WTC11 (cell line): ENCODE results near the gene DNM3. TPM values are rescaled to one million over a fixed set of nuclear protein-coding genes. Genes with fewer than 3 reads are reported as not detected.

Experiments
- ATAC-seq: fragments of 200-7000 bp; cut with Tn5 transposase; 2 replicates; pipeline ENCODE4 v1.10.0; 2021; ENCODE audit warnings: mild to moderate bottlenecking, moderate library complexity
- CTCF ChIA-PET: fragments of 300-600 bp; sonication (Branson Sonifier 250); formaldehyde crosslinking; loops from one replicate; lab custom pipeline; 2021; ENCODE audit warnings: antibody characterized with exemption; lab: Charles Lee
- POLR2A ChIA-PET: fragments of 350-600 bp; sonication (Branson Sonifier 250); formaldehyde crosslinking; loops from one replicate; lab custom pipeline; 2021; ENCODE audit warnings: antibody characterized with exemption; lab: Charles Lee
- DNase-seq: peaks from one replicate; pipeline ENCODE4 v3.0.0; 2021; ENCODE audit warnings: low spot score
- H3K27ac Mint-ChIP-seq: 2 replicates; pipeline ENCODE4 v1.8.0; 2021; ENCODE audit warnings: mixed read lengths
- H3K27me3 Mint-ChIP-seq: 2 replicates; pipeline ENCODE4 v1.8.0; 2021; ENCODE audit warnings: low read depth, mild to moderate bottlenecking, moderate library complexity, mixed read lengths
- H3K36me3 Mint-ChIP-seq: 2 replicates; pipeline ENCODE4 v1.8.0; 2021; ENCODE audit warnings: mixed read lengths
- H3K4me1 Mint-ChIP-seq: 2 replicates; pipeline ENCODE4 v1.8.0; 2022; ENCODE audit warnings: mixed read lengths
- H3K4me3 Mint-ChIP-seq: 2 replicates; pipeline ENCODE4 v1.8.0; 2021; ENCODE audit warnings: mild to moderate bottlenecking, moderate library complexity, mixed read lengths
- H3K9me3 Mint-ChIP-seq: 2 replicates; pipeline ENCODE4 v1.8.0; 2021; ENCODE audit warnings: mixed read lengths
- AR ChIP-seq: fragments of 250-450 bp; sonication (Bioruptor Pico); IDR thresholded peaks from 2 replicates; pipeline ENCODE4 v1.9.0; 2021; ENCODE audit warnings: mild to moderate bottlenecking
- ATF3 ChIP-seq: sonication (generic); formaldehyde crosslinking; conservative IDR thresholded peaks from 2 replicates; pipeline ENCODE4 v1.8.1; 2022; ENCODE audit warnings: mild to moderate bottlenecking, missing genetic modification reagents
- ATF6 ChIP-seq: sonication (generic); formaldehyde crosslinking; IDR thresholded peaks from 2 replicates; pipeline ENCODE4 v1.8.1; 2023; ENCODE audit warnings: mild to moderate bottlenecking, missing genetic modification reagents
- CREM ChIP-seq: sonication (generic); formaldehyde crosslinking; IDR thresholded peaks from 2 replicates; pipeline ENCODE4 v1.8.1; 2022; ENCODE audit warnings: mild to moderate bottlenecking, missing genetic modification reagents, moderate library complexity
- CTCF ChIP-seq: fragments of 200-600 bp; IDR thresholded peaks from 2 replicates; pipeline ENCODE4 v1.8.0; 2022; ENCODE audit warnings: antibody characterized with exemption
- E2F1 ChIP-seq: sonication (generic); formaldehyde crosslinking; IDR thresholded peaks from 2 replicates; pipeline ENCODE4 v1.8.0; 2022; ENCODE audit warnings: mild to moderate bottlenecking, missing genetic modification reagents
- ELF4 ChIP-seq: sonication (generic); formaldehyde crosslinking; IDR thresholded peaks from 2 replicates; pipeline ENCODE4 v1.8.1; 2022; ENCODE audit warnings: low read depth, mild to moderate bottlenecking, moderate library complexity, missing genetic modification reagents
- ESRRA ChIP-seq: sonication (generic); formaldehyde crosslinking; IDR thresholded peaks from 2 replicates; pipeline ENCODE4 v1.8.1; 2022; ENCODE audit warnings: mild to moderate bottlenecking, missing genetic modification reagents, borderline replicate concordance
- FOXJ3 ChIP-seq: sonication (generic); formaldehyde crosslinking; IDR thresholded peaks from 2 replicates; pipeline ENCODE4 v1.9.0; 2021; ENCODE audit warnings: missing genetic modification reagents, mild to moderate bottlenecking, borderline replicate concordance
- GABPB1 ChIP-seq: sonication (generic); formaldehyde crosslinking; IDR thresholded peaks from 2 replicates; pipeline ENCODE4 v1.8.1; 2023; ENCODE audit warnings: mild to moderate bottlenecking, missing genetic modification reagents
- KAT7 ChIP-seq: sonication (generic); formaldehyde crosslinking; IDR thresholded peaks from 2 replicates; pipeline ENCODE4 v1.8.1; 2023; ENCODE audit warnings: missing genetic modification reagents, mild to moderate bottlenecking, borderline replicate concordance
- OVOL2 ChIP-seq: fragments of 250-450 bp; sonication (Bioruptor Pico); IDR thresholded peaks from 2 replicates; pipeline ENCODE4 v1.9.0; 2021; ENCODE audit warnings: mild to moderate bottlenecking, borderline replicate concordance
- PREB ChIP-seq: sonication (generic); formaldehyde crosslinking; IDR thresholded peaks from 2 replicates; pipeline ENCODE4 v1.8.1; 2022; ENCODE audit warnings: mild to moderate bottlenecking, missing genetic modification reagents, moderate library complexity, borderline replicate concordance
- SOX15 ChIP-seq: fragments of 250-450 bp; sonication (Bioruptor Pico); IDR thresholded peaks from 2 replicates; pipeline ENCODE4 v1.9.0; 2021; ENCODE audit warnings: mild to moderate bottlenecking
- STAT6 ChIP-seq: sonication (generic); formaldehyde crosslinking; conservative IDR thresholded peaks from 2 replicates; pipeline ENCODE4 v1.8.1; 2023; ENCODE audit warnings: mild to moderate bottlenecking, low read depth, missing genetic modification reagents, moderate library complexity
- TEAD1 ChIP-seq: sonication (generic); formaldehyde crosslinking; IDR thresholded peaks from 2 replicates; pipeline ENCODE4 v1.8.0; 2022; ENCODE audit warnings: mild to moderate bottlenecking, missing genetic modification reagents
- TEAD4 ChIP-seq: sonication (generic); formaldehyde crosslinking; IDR thresholded peaks from 2 replicates; pipeline ENCODE4 v1.8.0; 2022; ENCODE audit warnings: mild to moderate bottlenecking, missing genetic modification reagents
- ZNF219 ChIP-seq: sonication (generic); formaldehyde crosslinking; IDR thresholded peaks from 2 replicates; pipeline ENCODE4 v1.8.0; 2023; ENCODE audit warnings: missing genetic modification reagents, mild to moderate bottlenecking, borderline replicate concordance
- ZNF532 ChIP-seq: fragments of 250-450 bp; sonication (Bioruptor Pico); IDR thresholded peaks from 2 replicates; pipeline ENCODE4 v1.9.0; 2021; ENCODE audit warnings: mild to moderate bottlenecking, borderline replicate concordance
- total RNA-seq: library from RNA; stranded (reverse); gene quantifications from 3 replicates; pipeline ENCODE4 v1.2.3, GENCODE V29; 2021

The DNM3 gene
- total RNA-seq, 1 experiment from 2014 or later: 1.9 TPM

GRCh38 chr1:171988243-171988885 lies 147.1 kb downstream of the DNM3 start (continued):
- TF ChIP-seq ZNF532 (CRISPR knock-in tag) (no peak), GABPB1 (CRISPR knock-in tag) (no peak), E2F1 (CRISPR knock-in tag) (no peak), ESRRA (CRISPR knock-in tag) (no peak), AR (no peak), ATF3 (CRISPR knock-in tag) (no peak), PREB (no peak), KAT7 (no peak)

GRCh38 chr1:171990371-171990770 lies 149.1 kb downstream of the DNM3 start:
- H3K4me1 Mint-ChIP-seq: peaks cover 14% of the 10 kb centered on the region
- ChIA-PET CTCF (interaction anchor here (0.9 to 2.6 kb wide), 3 partner anchors 12 to 190 kb away, joined by 3 to 11 read pairs (median 5); no protein-coding TSS in a partner anchor), POLR2A (no interaction called here)
- no peaks in the 10 kb centered on the region for H3K36me3 Mint-ChIP-seq
- H3K27me3 Mint-ChIP-seq: no peaks in the 10 kb centered on the region
- ATAC-seq (no peak), DNase-seq (no peak)
- no peaks in the 10 kb centered on the region for H3K9me3 Mint-ChIP-seq
- H3K4me3 Mint-ChIP-seq: no peak overlapping the region
- H3K27ac Mint-ChIP-seq: no peak overlapping the region
- TF ChIP-seq CTCF (no peak), TEAD4 (CRISPR knock-in tag) (no peak), ZNF219 (CRISPR knock-in tag) (no peak), CREM (CRISPR knock-in tag) (no peak), ATF3 (CRISPR knock-in tag) (no peak), OVOL2 (CRISPR knock-in tag) (no peak), SOX15 (CRISPR knock-in tag) (no peak), ATF6 (CRISPR knock-in tag) (no peak), FOXJ3 (no peak), ELF4 (CRISPR knock-in tag) (no peak), STAT6 (CRISPR knock-in tag) (no peak), TEAD1 (no peak)
